Choroid plexus epithelial cell (primary cell): ENCODE results near the gene DAZAP1.
"Not testable (repeated sequence)": the region's sequence is repeated elsewhere in the genome, so short reads cannot be mapped to it uniquely, and the experiment has no call there.

Experiments
- DNase-seq: peaks from one replicate; pipeline ENCODE4 v3.0.0-alpha.2; 2010; ENCODE audit warnings: low read depth
- H3K4me3 ChIP-seq: 2 replicates; pipeline ENCODE4 v1.5.1; 2011; ENCODE audit warnings: low read depth, mild to moderate bottlenecking, control low read depth, low read length, moderate library complexity
- TF ChIP-seq, protein P1 (sequence below): conservative IDR thresholded peaks from 2 replicates; pipeline ENCODE4 v1.5.1; 2011; ENCODE audit warnings: low read depth, mild to moderate bottlenecking, control low read depth, inconsistent platforms, low read length, moderate library complexity

Gene DAZAP1

DNA sequence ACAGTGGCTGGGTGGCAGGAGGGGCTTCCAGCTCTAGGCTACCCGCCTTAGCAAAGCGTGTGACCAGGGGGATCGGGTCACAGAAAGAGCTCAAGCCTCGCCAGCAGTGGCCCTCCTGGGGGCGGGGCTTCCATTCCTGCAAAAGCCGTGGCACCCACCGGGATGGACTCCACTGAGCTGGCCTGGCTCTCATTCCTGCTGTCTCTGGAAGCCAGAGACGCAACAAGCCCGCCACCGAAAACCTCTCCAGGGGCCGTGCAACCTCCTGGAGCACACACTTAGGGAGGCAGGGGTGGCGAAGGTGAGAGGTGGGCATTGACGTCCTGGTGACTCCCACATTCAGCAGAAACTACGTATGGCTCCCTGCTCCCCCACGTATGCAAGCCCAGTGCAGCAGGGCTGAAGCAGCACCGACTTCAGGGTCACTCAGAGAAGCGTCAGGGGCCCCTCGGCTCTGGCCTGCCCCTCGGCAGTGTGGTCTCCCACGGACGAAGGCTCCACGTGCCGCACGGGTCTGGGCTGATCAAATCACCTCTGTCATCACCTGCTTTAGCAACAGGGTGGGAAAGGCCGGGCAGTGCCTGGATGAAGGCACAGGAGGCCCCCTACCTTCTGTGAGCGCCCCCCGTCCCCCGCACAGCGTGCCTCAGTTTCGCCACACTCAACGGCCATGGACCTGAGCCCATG is 68.5 kb downstream of the DAZAP1 start:
- H3K4me3 ChIP-seq = no peak overlapping the region
- no peak for DNase-seq
- TF ChIP-seq, protein P1, sequence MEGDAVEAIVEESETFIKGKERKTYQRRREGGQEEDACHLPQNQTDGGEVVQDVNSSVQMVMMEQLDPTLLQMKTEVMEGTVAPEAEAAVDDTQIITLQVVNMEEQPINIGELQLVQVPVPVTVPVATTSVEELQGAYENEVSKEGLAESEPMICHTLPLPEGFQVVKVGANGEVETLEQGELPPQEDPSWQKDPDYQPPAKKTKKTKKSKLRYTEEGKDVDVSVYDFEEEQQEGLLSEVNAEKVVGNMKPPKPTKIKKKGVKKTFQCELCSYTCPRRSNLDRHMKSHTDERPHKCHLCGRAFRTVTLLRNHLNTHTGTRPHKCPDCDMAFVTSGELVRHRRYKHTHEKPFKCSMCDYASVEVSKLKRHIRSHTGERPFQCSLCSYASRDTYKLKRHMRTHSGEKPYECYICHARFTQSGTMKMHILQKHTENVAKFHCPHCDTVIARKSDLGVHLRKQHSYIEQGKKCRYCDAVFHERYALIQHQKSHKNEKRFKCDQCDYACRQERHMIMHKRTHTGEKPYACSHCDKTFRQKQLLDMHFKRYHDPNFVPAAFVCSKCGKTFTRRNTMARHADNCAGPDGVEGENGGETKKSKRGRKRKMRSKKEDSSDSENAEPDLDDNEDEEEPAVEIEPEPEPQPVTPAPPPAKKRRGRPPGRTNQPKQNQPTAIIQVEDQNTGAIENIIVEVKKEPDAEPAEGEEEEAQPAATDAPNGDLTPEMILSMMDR = no peak

DNA sequence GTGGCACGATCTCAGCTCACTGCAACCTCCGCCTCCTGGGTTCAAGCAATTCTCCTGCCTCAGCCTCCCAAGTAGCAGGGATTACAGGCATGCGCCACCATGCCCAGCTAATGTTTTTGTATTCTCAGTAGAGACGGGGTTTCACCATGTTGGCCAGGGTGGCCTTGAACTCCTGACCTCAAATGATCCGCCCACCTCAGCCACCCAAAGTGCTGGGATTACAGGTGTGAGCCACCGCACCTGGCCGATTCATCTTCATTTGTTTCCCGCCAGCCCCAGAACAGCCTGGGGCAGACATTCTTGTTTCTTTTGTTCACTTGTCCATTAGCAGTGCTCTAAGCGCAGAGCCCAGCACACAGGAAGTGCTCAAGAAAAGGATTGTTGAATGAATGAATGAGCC is 69.7 kb downstream of the DAZAP1 start:
- H3K4me3 ChIP-seq, DNase-seq: not testable (repeated sequence)

DNA sequence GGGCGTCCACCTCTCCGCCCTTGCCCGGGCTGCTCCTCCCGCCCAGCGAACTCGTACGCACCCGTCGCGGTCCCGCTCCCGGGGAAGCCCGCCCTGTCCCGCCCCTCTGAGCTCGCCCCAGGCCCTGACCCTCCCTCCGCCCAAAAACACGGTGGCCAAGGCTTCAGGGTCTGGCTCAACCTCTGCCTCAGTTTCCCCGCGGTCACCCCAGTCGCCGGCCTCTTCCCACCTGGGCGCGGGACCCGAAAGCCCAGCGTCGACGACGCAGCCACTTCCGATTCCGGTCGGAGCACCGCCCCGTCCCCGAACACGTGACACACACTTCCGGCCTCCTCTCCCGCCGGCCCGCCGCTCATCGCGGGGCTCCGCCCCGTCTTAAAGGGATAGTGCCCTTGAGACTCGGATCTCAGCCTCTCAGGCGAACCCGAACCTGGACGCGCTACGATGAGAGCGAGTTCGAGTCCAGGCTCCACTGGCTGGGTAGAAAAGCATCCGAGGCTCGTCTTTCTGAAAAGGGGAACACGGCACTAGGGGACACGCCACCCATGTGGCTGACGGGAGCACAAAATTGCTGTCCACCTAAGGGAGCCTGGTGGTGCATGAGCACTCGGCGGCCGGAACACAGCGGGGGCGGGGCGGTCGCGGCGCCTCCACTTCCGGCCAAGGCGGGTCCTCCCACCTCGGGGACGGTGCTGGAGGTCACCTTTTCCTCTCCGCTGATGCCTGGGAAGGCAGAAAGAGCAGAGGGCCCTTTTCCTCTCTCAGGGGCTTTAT is 71.7 kb downstream of the DAZAP1 start, which contains the start of gene C19orf25:
Gene C19orf25 (minus strand): TSS at position 282 of the 774 bp plus-strand sequence. CDS start 312 bp downstream, outside the sequence.
- TF ChIP-seq, protein P1 = no peak
- peak; percentile 94 for DNase-seq
- H3K4me3 ChIP-seq = peak within 1 kb of the TSS; percentile 88

DNA sequence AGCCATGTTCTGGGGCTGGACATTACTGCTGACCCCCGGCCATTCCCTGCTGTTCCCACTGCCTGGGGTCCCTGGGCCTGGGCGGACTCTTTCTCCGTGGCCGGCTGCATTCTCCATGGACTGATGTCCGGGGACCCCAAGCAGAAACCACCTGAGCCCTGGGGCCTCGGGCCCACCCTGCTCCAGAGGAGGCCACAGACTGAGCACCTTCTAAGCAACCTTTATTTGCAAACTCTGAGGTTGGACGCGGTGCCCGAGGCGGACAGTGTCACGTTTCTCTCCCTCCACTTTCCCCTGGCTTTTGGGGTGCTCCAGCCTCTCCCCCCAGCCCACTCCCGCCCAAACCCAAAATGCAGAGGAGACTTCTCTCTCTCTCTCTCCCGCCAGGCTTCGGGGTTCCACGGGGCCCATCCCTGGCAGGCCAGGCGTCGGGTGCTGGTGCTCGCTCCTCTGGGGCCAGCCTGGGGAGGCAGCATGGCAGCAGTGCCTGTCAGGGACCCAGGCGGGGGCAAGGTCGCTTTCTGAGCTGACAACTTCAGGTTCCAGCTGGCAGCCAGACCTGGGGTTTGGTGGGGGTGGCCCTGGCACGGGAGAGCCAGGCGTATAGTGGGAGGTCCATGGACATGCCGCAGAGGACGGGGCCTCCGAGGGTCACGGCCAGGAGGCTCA is 74.0 kb downstream of the DAZAP1 start:
- H3K4me3 ChIP-seq = no peak overlapping the region
- TF ChIP-seq, protein P1 = no peak
- DNase-seq = no peak

DNA sequence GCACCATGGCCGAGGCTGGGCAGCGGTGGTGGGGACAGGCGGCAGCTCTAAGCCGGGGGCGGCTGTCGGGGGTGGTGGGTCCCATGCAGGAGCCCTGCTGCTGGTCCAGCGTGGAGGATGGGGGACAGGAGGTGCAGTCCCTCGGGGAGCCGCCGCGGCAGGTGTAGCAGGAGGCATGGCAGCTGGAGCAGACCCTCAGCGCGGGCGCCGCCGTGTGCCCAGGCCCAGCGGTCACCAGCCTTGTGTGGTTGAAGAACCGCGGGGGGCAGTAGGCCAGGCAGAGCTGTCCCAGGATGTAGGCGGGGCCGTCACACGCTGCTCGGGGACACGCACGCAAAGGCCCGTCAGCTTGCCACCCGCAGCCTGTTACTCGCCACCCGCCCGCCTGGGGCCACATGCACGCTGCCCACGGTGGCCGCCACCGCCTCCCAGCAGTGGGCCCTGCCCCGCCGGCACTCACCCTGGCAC is 74.5 kb downstream of the DAZAP1 start:
- no peak overlapping the region for H3K4me3 ChIP-seq
- TF ChIP-seq, protein P1 = no peak

DNA sequence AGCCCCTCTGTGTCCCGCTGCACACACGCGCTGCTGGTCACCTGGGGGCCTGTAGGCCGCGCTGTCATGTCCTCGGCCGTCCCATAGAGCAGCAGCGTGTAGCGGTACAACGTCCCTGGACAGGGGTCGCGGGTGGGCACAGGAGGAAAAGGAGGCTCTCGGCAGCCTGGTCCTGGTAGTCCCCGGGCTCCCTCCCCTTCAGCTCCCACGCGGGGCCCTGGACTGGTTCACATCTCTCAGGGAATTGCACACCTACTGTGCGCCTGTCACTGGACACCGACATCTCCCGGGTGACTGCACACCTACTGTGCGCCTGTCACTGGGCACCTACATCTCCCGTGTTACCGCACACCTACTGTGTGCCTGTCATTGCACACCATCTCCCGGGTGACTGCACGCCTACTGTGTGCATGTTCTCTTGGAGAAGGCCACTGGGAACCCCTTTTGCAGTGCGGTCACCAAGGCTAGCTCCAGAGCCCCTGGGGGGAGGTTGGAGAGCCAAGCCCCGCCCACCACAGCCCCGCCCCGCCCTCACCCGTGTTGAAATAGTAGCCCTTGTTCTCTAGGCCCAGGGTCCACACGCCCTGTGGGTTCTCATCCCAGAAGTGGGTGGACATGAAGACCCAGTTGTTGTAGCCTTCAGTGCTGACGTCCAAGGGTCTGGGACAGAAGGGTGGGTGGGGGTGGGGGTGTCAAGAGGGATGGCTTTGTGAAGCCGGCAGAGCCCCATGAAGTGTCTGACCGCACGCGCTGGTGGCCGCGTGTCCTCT is 75.2 kb downstream of the DAZAP1 start:
- no peak for DNase-seq
- H3K4me3 ChIP-seq = no peak overlapping the region
- TF ChIP-seq, protein P1 = no peak

More for the DNA sequence above, 74.5 kb downstream of the DAZAP1 start:
- DNase-seq = no peak
